ENCODE measurements around the gene PIGC. TPM values are rescaled to one million over a fixed set of nuclear protein-coding genes. Genes with fewer than 3 reads are reported as not detected.
"Not testable (repeated sequence)": the region's sequence is repeated elsewhere in the genome, so short reads cannot be mapped to it uniquely, and the experiment has no call there.

PIGC gene
- total RNA-seq, 4 donors from 2014 or later, result 13.5 to 25.5 (median 18.8) TPM

- no peak overlapping the region for H3K27ac ChIP-seq
Observed at GRCh38 chr1:172448995-172449584, 5.2 kb upstream of the PIGC start.

GRCh38 chr1:172447641-172448040 is 3.8 kb upstream of the PIGC start:
- Histone ChIP-seq H3K9me3 (no peaks in the 10 kb centered on the region), H3K27ac (no peak overlapping the region), H3K4me3 (no peak overlapping the region), H3K27me3 (no peaks in the 10 kb centered on the region), H3K4me1 (peaks cover 0 to 16% (median 3%) of the 10 kb centered on the region in 4 donors), H3K36me3 (no peaks in the 10 kb centered on the region)
- no peak for DNase-seq (ENCODE audit: low spot score in 2 of 2)
- WGBS, 2 donors, result 53 to 55% methylated on average over 2 of the region's 2 CpGs
- TF ChIP-seq EP300 (IDR thresholded peaks at IDR 0.05), result no peak
- no peak for TF ChIP-seq CTCF (IDR thresholded peaks at IDR 0.05)
- no peak for TF ChIP-seq POLR2A (IDR thresholded peaks at IDR 0.05)

More at GRCh38 chr1:172448995-172449584, 5.2 kb upstream of the PIGC start:
- H3K36me3 ChIP-seq, result no peaks in the 10 kb centered on the region
- WGBS, 2 donors, result 81 to 85% methylated on average over 6 of the region's 6 CpGs
- TF ChIP-seq CTCF (IDR thresholded peaks at IDR 0.05) (no peak), POLR2A (IDR thresholded peaks at IDR 0.05) (no peak), EP300 (IDR thresholded peaks at IDR 0.05) (no peak)
- no peak overlapping the region for H3K4me3 ChIP-seq
- no peaks in the 10 kb centered on the region for H3K27me3 ChIP-seq
- DNase-seq (ENCODE audit: low spot score in 2 of 2), result no peak
- peaks cover 0 to 10% (median 0%) of the 10 kb centered on the region in 4 donors for H3K4me1 ChIP-seq
- no peaks in the 10 kb centered on the region for H3K9me3 ChIP-seq

GRCh38 chr1:172446547-172446946 is 2.7 kb upstream of the PIGC start:
- Histone ChIP-seq H3K36me3 (peaks cover 0 to 3% (median 0%) of the 10 kb centered on the region in 3 donors), H3K4me1 (peaks cover 0 to 26% (median 4%) of the 10 kb centered on the region in 4 donors), H3K27ac (no peak overlapping the region), H3K9me3 (no peaks in the 10 kb centered on the region), H3K27me3 (no peaks in the 10 kb centered on the region), H3K4me3 (no peak overlapping the region)
- 85 to 89% methylated on average over 3 of the region's 3 CpGs for WGBS, 2 donors
- TF ChIP-seq CTCF (IDR thresholded peaks at IDR 0.05) (no peak), POLR2A (IDR thresholded peaks at IDR 0.05) (no peak), EP300 (IDR thresholded peaks at IDR 0.05) (no peak)
- DNase-seq (ENCODE audit: low spot score in 2 of 2), result no peak

GRCh38 chr1:172442843-172443565 is 865 bp downstream of the PIGC start:
- H3K9me3 ChIP-seq, result peaks cover 0 to 3% (median 0%) of the 10 kb centered on the region in 4 donors
- H3K36me3 ChIP-seq, result peaks cover 0 to 12% (median 3%) of the 10 kb centered on the region in 3 donors
- peaks cover 0 to 22% (median 4%) of the 10 kb centered on the region in 4 donors for H3K4me1 ChIP-seq
- TF ChIP-seq POLR2A (IDR thresholded peaks at IDR 0.05), result no peak
- TF ChIP-seq CTCF (IDR thresholded peaks at IDR 0.05), result no peak
- no peak for TF ChIP-seq EP300 (IDR thresholded peaks at IDR 0.05)
- WGBS, 2 donors, result 57 to 64% methylated on average over 3 of the region's 3 CpGs
- H3K4me3 ChIP-seq, result peak overlapping the region; percentile 75 to 91 (median 88)
- no peak for DNase-seq (ENCODE audit: low spot score in 2 of 2)
- no peaks in the 10 kb centered on the region for H3K27me3 ChIP-seq
- H3K27ac ChIP-seq, result peak overlapping the region; percentile 53 to 90 (median 90)

GRCh38 chr1:172442404-172442803 is 1.5 kb downstream of the PIGC start:
- Histone ChIP-seq H3K36me3 (peaks cover 0 to 16% (median 3%) of the 10 kb centered on the region in 3 donors), H3K9me3 (peaks cover 0 to 9% (median 0%) of the 10 kb centered on the region in 4 donors), H3K27me3 (no peaks in the 10 kb centered on the region), H3K4me3 (no peak overlapping the region), H3K4me1 (peaks cover 0 to 22% (median 4%) of the 10 kb centered on the region in 4 donors), H3K27ac (no peak overlapping the region)
- WGBS, 2 donors, result 92 to 95% methylated on average over 6 of the region's 6 CpGs
- no peak for DNase-seq (ENCODE audit: low spot score in 2 of 2)
- TF ChIP-seq CTCF (IDR thresholded peaks at IDR 0.05), result no peak
- no peak for TF ChIP-seq POLR2A (IDR thresholded peaks at IDR 0.05)
- TF ChIP-seq EP300 (IDR thresholded peaks at IDR 0.05), result no peak

- H3K4me3 ChIP-seq; H3K27ac ChIP-seq; DNase-seq (ENCODE audit: low spot score in 2 of 2); H3K4me1 ChIP-seq; H3K27me3 ChIP-seq: not testable (repeated sequence)
- Histone ChIP-seq H3K36me3 (peaks cover 0 to 17% (median 0%) of the 10 kb centered on the region in 3 donors), H3K9me3 (peaks cover 0 to 18% (median 0%) of the 10 kb centered on the region in 4 donors)
- WGBS, 2 donors, result 84 to 96% methylated on average over 3 of the region's 3 CpGs
Observed at GRCh38 chr1:172437183-172437582, 6.7 kb downstream of the PIGC start.

All from tibial nerve (tissue), 4 donors.